ENCODE data around the gene CARD14. TPM values are rescaled to one million over a fixed set of nuclear protein-coding genes. Genes with fewer than 3 reads are reported as not detected.
A peak's percentile ranks its signal among the peaks of the same experiment; 100 is the strongest.
"Not testable (repeated sequence)": the region's sequence is repeated elsewhere in the genome, so short reads cannot be mapped to it uniquely, and the experiment has no call there.

CARD14 gene
- total RNA-seq, 1 donor from 2014 or later = 0.64 TPM

DNA sequence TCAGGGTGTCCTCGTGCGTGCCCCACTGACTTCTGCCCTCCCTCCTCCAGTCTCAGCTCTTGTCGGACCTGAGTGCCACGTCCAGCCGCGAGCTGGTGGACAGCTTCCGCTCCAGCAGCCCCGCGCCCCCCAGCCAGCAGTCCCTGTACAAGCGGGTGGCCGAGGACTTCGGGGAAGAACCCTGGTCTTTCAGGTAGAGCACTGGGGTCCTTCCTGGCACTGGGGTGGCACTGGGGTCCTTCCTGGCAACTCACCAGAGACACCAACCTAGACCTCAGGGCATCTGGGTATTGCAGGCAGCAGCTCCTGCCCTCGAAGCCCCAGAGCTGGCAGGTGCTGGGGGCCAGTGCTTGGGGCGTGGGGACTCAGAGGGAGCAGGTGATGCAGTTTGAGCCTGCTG is 25.3 kb downstream of the CARD14 start:
- Mint-ChIP-seq H3K4me1 (ENCODE audit: unreplicated experiment) (peaks cover 7% of the 10 kb centered on the region), H3K9me3 (ENCODE audit: unreplicated experiment) (no peaks in the 10 kb centered on the region), H3K27me3 (ENCODE audit: unreplicated experiment) (peaks cover 9% of the 10 kb centered on the region), H3K36me3 (ENCODE audit: low read depth, unreplicated experiment) (peaks cover 4% of the 10 kb centered on the region), H3K4me3 (ENCODE audit: unreplicated experiment) (no peak overlapping the region), H3K27ac (ENCODE audit: unreplicated experiment) (no peak overlapping the region)
- TF ChIP-seq, protein P1, sequence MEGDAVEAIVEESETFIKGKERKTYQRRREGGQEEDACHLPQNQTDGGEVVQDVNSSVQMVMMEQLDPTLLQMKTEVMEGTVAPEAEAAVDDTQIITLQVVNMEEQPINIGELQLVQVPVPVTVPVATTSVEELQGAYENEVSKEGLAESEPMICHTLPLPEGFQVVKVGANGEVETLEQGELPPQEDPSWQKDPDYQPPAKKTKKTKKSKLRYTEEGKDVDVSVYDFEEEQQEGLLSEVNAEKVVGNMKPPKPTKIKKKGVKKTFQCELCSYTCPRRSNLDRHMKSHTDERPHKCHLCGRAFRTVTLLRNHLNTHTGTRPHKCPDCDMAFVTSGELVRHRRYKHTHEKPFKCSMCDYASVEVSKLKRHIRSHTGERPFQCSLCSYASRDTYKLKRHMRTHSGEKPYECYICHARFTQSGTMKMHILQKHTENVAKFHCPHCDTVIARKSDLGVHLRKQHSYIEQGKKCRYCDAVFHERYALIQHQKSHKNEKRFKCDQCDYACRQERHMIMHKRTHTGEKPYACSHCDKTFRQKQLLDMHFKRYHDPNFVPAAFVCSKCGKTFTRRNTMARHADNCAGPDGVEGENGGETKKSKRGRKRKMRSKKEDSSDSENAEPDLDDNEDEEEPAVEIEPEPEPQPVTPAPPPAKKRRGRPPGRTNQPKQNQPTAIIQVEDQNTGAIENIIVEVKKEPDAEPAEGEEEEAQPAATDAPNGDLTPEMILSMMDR (IDR thresholded peaks at IDR 0.05; ENCODE audit: unreplicated experiment) = no peak
- no peak for DNase-seq (ENCODE audit: low spot score)

DNA sequence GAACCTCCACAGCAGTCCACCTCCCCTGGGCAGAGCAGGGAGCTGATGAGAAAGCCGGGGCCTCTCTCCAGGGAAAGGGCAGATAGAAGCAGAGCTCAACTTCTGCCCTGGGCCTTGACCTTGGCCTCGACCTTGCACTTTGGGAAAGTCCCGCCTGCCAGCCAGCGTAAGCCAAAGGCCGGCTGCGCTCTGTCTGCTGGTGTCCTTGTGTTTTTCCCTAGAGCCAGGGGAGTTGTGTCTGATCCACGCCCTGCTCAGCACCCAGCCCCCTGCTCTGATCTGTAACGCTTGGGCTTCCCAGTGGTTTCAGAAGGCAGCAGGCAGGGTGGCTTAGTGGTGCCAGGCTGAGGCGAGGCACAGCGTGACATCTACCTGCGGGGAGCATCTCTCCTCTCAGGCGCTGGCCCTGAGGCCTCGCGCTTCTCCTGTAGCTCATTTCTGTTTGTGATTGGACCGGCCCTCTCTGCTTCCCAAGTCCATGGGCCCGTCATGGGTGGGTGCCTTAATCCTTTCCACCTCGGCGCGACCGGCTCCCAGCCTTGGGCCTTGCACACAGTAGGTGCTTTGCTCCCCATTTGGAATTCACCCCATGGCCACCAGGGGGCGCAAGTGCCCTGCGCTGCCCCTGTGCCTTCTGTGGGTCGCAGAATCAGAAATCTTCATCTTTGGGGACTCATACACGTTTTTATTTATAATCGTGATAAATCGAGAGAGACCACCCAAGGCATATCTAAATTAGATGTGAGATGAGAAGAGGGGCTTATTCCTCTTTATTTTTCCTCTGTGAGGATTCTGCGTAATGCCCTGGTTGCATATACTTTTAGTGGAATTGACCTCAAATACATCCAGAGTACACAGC is 26.1 kb downstream of the CARD14 start:
- Mint-ChIP-seq H3K27me3 (ENCODE audit: unreplicated experiment) (peaks cover 9% of the 10 kb centered on the region), H3K9me3 (ENCODE audit: unreplicated experiment) (no peaks in the 10 kb centered on the region), H3K27ac (ENCODE audit: unreplicated experiment) (no peak overlapping the region), H3K4me1 (ENCODE audit: unreplicated experiment) (peaks cover 7% of the 10 kb centered on the region), H3K4me3 (ENCODE audit: unreplicated experiment) (no peak overlapping the region), H3K36me3 (ENCODE audit: low read depth, unreplicated experiment) (peaks cover 4% of the 10 kb centered on the region)
- peak; percentile 55 for DNase-seq (ENCODE audit: low spot score)
- TF ChIP-seq, protein P1 (IDR thresholded peaks at IDR 0.05; ENCODE audit: unreplicated experiment) = peak; percentile 100

DNA sequence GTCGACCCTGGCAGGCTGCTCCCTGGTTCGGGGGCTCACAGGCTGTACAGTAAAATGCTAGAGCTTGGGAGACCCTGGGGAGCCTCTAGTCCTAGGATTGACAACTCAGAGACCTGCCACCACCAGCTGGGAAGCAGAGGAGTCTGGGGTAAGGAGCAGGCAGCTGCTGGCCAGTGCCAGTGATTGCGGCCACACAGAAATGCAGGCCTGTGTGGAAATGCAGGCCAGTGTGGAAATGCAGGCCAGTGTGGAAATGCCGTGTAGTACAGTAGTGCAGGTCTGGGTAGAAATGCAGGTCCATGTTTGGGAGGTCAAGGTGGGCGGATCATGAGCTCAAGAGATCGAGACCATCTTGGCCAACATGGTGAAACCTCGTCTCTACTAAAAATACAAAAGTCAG is 26.8 kb downstream of the CARD14 start:
- Mint-ChIP-seq H3K27me3 (ENCODE audit: unreplicated experiment) (peaks cover 12% of the 10 kb centered on the region), H3K4me1 (ENCODE audit: unreplicated experiment) (peaks cover 7% of the 10 kb centered on the region), H3K9me3 (ENCODE audit: unreplicated experiment) (no peaks in the 10 kb centered on the region), H3K36me3 (ENCODE audit: low read depth, unreplicated experiment) (peaks cover 4% of the 10 kb centered on the region), H3K4me3 (ENCODE audit: unreplicated experiment) (peak overlapping the region; percentile 31), H3K27ac (ENCODE audit: unreplicated experiment) (no peak overlapping the region)
- no peak for DNase-seq (ENCODE audit: low spot score)
- TF ChIP-seq, protein P1 (IDR thresholded peaks at IDR 0.05; ENCODE audit: unreplicated experiment) = no peak

DNA sequence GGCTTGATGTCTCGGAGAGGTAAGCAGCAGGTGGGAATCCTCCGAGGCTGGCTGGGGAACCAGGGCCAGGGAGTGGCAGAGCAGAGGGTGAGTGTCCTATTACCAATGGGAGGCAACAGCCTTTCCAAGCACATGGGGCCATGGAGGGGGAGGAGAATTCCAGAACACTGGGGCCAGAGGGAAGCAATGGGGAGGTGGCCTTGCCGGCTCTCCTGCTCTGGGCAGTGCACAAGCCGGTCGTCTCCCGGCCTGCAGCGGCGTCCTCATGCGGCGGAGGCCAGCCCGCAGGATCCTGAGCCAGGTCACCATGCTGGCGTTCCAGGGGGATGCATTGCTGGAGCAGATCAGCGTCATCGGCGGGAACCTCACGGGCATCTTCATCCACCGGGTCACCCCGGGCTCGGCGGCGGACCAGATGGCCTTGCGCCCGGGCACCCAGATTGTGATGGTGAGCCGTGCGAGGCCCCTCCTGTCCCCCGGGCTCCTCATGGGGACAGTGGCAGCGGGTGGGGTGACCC is 28.4 kb downstream of the CARD14 start:
- H3K27me3 Mint-ChIP-seq (ENCODE audit: unreplicated experiment) = peaks cover 8% of the 10 kb centered on the region
- H3K27ac Mint-ChIP-seq (ENCODE audit: unreplicated experiment) = no peak overlapping the region
- peaks cover 2% of the 10 kb centered on the region for H3K4me1 Mint-ChIP-seq (ENCODE audit: unreplicated experiment)
- TF ChIP-seq, protein P1 (IDR thresholded peaks at IDR 0.05; ENCODE audit: unreplicated experiment) = no peak
- no peaks in the 10 kb centered on the region for H3K9me3 Mint-ChIP-seq (ENCODE audit: unreplicated experiment)
- no peak for DNase-seq (ENCODE audit: low spot score)
- no peak overlapping the region for H3K4me3 Mint-ChIP-seq (ENCODE audit: unreplicated experiment)
- H3K36me3 Mint-ChIP-seq (ENCODE audit: low read depth, unreplicated experiment) = peaks cover 7% of the 10 kb centered on the region

DNA sequence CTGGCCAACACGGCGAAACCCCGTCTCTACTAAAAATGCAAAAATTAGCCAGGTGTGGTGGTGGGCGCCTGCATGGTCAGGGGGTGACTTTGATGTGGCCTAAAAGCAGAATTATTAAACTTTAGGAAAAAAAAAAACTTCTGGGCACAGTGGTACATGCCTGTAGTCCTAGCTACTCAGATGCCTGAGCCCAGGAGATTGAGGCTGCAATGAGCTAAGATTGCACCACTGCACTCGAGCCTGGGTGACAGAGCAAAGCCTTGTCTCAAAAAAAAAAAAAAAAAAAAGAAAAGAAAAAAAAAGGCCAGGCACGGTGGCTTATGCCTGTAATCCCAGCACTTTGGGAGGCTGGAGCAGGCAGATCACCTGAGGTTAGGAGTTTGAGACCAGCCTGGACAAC is 29.5 kb downstream of the CARD14 start:
- H3K9me3 Mint-ChIP-seq (ENCODE audit: unreplicated experiment); H3K36me3 Mint-ChIP-seq (ENCODE audit: low read depth, unreplicated experiment); H3K27me3 Mint-ChIP-seq (ENCODE audit: unreplicated experiment); H3K27ac Mint-ChIP-seq (ENCODE audit: unreplicated experiment); DNase-seq (ENCODE audit: low spot score); H3K4me1 Mint-ChIP-seq (ENCODE audit: unreplicated experiment); H3K4me3 Mint-ChIP-seq (ENCODE audit: unreplicated experiment): not testable (repeated sequence)

All from endothelial cell (in vitro differentiated cells).